ENCODE results near the gene SNRPD1.
A peak's percentile ranks its signal among the peaks of the same experiment; 100 is the strongest.
"Not testable (repeated sequence)": the region's sequence is repeated elsewhere in the genome, so short reads cannot be mapped to it uniquely, and the experiment has no call there.

The SNRPD1 gene

GRCh38 chr18:21612125-21613039 lies at the start of gene SNRPD1:
Gene SNRPD1 (plus strand): TSS chr18:21612314. CDS start chr18:21612430, 116 bp downstream.
- peak; percentile 60 for DNase-seq (ENCODE audit: low read depth)

GRCh38 chr18:21571772-21572171 lies 40.3 kb upstream of the SNRPD1 start:
- no peak for DNase-seq (ENCODE audit: low read depth)

DNA sequence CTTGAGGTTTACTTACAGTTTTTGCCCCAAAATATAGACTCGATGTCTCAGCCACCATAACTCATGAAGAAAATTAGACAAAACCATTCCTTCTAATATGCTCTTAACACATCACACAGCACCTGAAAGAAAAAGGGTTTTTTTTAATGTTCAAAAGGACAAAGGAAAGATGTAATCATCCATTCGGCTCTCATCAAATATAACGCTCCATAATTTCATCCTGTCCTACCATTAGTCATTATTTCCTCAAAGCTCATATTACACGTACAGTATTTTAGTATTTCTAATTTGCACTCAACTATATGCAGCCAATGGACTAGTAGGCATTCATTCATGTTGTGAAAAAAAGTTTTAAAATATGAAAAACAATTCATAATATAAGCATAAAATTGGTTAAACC lies 36.5 kb upstream of the SNRPD1 start:
- DNase-seq (ENCODE audit: low read depth) = no peak

DNA sequence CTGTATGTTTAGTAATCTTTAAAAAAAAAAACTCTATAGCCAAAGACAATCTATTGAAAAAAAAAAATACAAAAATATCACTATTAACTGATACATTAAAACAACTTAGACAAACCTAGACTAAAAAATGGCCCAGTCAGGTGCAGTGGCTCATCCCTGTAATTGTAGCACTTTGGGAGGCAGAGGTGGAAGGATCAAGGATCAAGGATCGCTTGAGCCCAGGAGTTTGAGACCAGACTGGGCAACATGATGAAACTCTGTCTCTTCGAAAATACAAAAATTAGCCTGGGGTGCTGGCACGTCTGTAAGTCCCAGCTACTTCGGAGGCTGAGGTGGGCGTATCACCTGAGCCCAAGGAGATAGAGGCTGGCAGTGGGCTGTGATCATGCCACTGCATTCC lies 27.7 kb upstream of the SNRPD1 start:
- DNase-seq (ENCODE audit: low read depth) = no peak

DNA sequence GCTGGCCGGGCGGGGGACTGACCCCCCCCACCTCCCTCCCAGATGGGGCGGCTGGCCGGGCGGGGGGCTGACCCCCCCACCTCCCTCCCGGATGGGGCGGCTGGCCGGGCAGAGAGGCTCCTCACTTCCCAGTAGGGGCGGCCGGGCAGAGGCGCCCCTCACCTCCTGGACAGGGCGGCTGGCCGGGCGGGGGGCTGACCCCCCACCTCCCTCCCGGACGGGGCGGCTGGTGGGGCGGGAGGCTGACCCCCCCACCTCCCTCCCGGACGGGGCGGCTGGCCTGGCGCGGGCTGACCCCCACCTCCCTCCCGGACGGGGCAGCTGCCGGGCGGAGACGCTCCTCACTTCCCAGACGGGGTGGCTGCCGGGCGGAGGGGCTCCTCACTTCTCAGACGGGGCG lies 19.8 kb upstream of the SNRPD1 start:
- DNase-seq (ENCODE audit: low read depth) = not testable (repeated sequence)

DNA sequence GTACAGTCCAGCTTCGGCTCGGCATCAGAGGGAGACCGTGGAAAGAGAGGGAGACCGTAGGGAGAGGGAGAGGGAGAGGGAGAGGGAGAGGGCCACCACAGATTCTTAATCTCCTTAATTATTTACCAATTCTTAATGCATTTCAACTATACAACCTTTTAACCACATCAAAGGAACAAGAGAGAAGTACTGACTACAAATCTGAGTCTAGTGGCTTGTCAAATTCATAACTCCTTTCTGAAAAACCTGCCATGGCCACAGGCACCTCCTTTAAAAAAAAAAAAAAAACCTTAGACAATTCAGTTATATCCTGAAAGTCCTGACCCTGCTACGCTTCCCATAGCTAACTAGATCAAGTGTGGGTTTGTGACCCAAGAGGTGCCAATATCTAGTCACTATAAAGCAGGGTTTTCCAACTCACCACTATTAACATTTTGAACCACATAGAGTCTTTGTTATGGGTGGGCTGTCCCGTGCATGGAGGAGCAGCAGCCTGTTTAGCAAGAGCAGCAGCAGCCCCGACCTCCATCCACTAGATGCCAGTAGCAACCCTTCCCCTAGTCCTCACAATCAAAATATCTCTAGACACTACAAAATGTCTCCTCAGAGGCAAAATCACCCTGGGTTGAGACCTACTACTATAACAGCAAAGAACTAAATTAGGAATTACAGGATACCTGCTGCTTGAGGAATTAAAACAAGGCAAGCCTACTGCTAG lies 18.4 kb upstream of the SNRPD1 start:
- no peak for DNase-seq (ENCODE audit: low read depth)

DNA sequence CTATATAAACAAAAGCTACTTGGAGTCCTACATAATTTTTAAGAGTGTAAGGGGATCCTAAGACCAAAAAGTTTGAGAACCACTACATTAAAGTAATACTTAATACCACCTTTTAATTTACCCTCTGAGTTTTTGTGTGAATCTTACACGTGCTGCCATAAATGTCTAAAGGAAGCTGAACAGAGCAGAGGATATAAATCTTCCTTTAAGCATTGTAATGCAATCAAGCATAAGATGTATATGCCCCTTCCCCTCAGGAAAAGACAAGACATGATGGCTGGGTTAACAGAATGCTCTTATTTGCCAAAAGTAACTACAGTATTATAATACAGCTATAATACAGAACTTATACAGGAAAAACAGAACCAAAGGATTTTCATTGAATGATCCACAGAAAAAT lies 14.5 kb upstream of the SNRPD1 start:
- no peak for DNase-seq (ENCODE audit: low read depth)

DNA sequence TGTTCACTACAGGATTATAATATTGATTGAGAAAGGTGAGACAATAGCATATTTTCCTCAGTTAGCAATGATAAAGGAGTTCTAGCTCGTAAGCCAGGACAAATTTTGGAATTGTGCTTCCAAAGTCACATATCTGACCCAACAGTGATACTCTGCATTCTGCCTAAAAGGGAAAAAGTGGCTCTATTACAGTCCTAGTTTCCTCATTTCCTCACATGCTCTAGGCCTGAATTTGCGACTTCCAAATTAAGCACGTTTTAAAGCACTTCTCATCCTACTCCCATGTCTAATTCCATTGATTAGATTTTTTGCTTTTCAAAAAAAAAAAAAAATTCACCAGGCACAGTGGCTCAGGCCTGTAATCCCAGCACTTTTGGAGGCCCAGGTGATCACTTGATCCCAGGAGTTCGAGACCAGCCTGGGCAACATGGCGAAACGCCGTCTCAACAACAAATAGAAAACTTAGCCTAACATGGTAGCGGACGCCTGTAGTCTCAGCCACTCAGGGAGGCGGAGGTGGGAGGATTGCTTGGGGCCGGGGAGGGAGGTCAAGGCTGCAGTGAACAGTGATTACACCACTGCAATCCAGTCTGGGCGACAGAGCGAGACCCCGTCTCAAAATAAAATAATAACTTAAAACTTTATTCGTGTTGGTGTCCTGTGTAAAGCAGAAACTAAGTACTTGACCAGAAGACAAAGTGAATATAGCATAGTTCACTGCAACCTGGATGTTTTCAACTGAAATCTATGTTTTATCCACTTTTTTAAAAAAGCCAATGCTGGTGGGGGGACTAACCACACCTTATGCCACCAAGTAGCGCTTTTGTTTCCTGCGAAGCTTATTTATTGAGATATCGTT lies 13.2 kb upstream of the SNRPD1 start:
- no peak for DNase-seq (ENCODE audit: low read depth)

- DNase-seq (ENCODE audit: low read depth) = no peak
Observed at GRCh38 chr18:21599585-21600525, 12.3 kb upstream of the SNRPD1 start.

GRCh38 chr18:21600526-21601410 lies 11.3 kb upstream of the SNRPD1 start, which contains the start of gene ESCO1:
Gene ESCO1 (minus strand): TSS chr18:21600704. CDS start chr18:21574843, 25,861 bp downstream.
- DNase-seq (ENCODE audit: low read depth) = peak; percentile 93

DNA sequence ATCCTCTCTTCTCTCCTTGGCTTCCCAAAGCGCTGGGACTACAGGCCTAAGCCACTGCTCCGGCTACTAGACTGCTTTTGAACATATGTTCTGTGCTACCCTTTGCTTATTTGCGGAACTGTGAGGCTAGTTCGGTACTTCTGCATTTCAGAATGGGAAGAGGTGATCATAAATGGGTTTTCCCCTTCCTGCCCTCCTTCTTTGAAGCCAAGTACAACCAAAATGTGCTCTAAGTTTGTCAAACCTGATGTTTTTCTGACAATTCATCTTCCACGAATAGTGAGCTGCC lies 9.9 kb upstream of the SNRPD1 start:
- no peak for DNase-seq (ENCODE audit: low read depth)

GRCh38 chr18:21604671-21605070 lies 7.4 kb upstream of the SNRPD1 start:
- no peak for DNase-seq (ENCODE audit: low read depth)

DNA sequence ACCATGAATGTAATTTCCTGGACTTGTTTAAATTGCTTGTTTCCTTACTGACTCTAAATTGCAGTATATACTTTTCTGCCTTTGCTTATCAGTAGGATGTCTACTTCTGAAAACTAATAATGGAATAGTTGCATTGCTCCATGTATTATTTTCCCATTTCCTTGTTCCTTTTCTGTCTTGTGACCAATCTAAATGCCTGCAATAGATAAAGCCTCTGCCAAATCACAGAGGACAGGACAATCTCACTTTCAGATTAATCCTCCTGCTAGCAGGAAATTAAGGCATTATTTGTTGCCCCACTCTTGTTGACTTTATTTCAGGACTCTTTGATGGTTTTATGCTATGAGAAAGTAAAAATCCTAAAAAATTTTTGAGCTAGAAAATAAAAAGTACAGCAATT lies 6.9 kb upstream of the SNRPD1 start:
- no peak for DNase-seq (ENCODE audit: low read depth)

DNA sequence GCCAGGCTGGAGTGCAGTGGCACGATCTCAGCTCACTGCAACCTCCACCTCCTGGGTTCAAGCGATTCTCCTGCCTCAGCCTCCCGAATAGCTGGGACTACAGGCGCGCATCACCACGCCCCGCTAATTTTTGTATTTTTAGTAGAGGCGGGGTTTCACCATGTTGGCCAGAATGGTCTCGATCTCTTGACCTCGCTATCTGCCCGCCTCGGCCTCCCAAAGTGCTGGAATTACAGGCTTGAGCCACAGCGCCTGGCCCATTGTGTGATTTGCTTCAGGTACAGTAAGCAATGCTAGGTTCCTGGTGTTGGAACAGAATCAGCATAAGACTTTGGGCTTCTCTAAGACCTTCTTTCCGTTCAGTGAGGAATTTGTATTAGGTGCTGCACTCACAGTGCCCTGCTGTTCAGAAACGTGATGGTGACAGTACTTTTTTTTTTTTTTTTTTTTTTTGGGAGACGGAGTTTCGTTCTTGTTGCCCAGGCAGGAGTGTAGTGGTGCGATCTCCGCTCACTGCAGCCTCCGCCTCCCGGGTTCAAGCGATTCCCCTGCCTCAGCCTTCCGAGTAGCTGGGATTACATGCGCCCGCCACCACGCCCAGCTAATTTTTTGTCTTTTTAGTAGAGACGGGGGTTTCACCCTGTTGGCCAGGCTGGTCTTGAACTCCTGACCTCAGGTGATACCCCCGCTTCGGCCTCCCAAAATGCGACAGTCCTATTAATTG lies 551 bp upstream of the SNRPD1 start:
- not testable (repeated sequence) for DNase-seq (ENCODE audit: low read depth)

GRCh38 chr18:21621640-21622039 lies 9.5 kb downstream of the SNRPD1 start:
- not testable (repeated sequence) for DNase-seq (ENCODE audit: low read depth)

- DNase-seq (ENCODE audit: low read depth) = no peak
Observed at GRCh38 chr18:21629089-21629832, 17.1 kb downstream of the SNRPD1 start.

GRCh38 chr18:21632393-21632792 lies 20.3 kb downstream of the SNRPD1 start:
- no peak for DNase-seq (ENCODE audit: low read depth)

GRCh38 chr18:21634588-21635199 lies 22.6 kb downstream of the SNRPD1 start:
- DNase-seq (ENCODE audit: low read depth) = no peak
